HEK293T (cell line): ENCODE results near the gene CHST15.

Experiments
- ELF4 ChIP-seq: fragments of 450-650 bp; IDR thresholded peaks from 2 replicates; pipeline ENCODE4 v1.6.1; 2017; ENCODE audit warnings: antibody characterized with exemption
- FOXK2 ChIP-seq: fragments of 450-650 bp; IDR thresholded peaks from 2 replicates; pipeline ENCODE4 v1.6.1; 2016; ENCODE audit warnings: mild to moderate bottlenecking
- FOXM1 ChIP-seq: fragments of 450-650 bp; IDR thresholded peaks from 2 replicates; pipeline ENCODE4 v1.6.1; 2017; ENCODE audit warnings: mild to moderate bottlenecking, borderline replicate concordance
- LEF1 ChIP-seq: fragments of 450-650 bp; IDR thresholded peaks from 2 replicates; pipeline ENCODE4 v1.6.1; 2017; ENCODE audit warnings: mild to moderate bottlenecking, borderline replicate concordance

DNA sequence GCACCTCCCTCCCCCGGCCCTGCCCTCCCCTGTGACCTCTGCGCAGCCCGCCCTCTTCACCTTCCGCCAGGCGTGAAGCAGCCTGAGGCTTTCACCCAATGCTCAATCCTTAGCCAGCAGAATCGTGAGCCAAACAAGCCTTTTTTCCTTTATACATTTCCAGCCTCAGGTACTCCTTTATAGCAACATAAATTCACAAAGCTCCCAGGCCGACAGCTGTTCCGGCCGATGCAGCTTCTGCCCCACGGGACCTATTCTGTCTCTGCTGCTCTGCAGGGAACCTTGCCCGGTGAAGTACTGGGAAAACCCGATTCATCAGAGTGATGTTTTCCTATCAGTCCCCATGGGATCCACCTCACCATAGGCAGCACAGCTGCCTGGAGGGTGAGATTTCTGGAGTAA lies 87.4 kb downstream of the CHST15 start:
- no peak for TF ChIP-seq FOXM1
- no peak for TF ChIP-seq FOXK2
- TF ChIP-seq ELF4: no peak
- TF ChIP-seq LEF1: no peak
